Stimulated activated CD4-positive, alpha-beta T cell treated with anti-CD3 and anti-CD28 coated beads, Interleukin-1b, Interleukin-23, amount 100 ng/mL, for 48 hours (primary cell): Measurements from ENCODE around the gene DNAL4.
"Not testable (repeated sequence)": the region's sequence is repeated elsewhere in the genome, so short reads cannot be mapped to it uniquely, and the experiment has no call there.

ENCODE experiments used
- DNase-seq: peaks from one replicate; pipeline ENCODE4 v3.0.0-alpha.2; 2020

Gene DNAL4

DNA sequence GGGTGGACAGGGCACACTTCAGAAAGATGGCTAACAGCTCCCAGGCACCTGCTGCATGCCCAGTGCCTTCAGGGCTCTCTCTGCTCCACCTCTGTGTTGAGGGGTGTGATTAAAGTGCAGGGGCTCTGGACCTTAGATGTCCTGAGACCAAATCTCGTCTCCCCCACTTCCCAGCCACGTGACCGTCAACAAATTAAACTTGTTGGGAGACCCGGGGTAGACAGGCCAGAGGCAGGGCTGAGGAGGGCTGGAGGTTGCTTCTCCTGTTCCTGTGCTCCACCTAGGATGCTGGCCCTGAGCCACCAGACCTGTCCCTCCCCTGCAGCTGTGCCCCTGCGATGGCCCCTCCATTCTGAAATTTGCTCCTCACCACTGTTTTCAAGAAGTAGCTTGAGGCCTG is 32.9 kb upstream of the DNAL4 start:
- no peak for DNase-seq

DNA sequence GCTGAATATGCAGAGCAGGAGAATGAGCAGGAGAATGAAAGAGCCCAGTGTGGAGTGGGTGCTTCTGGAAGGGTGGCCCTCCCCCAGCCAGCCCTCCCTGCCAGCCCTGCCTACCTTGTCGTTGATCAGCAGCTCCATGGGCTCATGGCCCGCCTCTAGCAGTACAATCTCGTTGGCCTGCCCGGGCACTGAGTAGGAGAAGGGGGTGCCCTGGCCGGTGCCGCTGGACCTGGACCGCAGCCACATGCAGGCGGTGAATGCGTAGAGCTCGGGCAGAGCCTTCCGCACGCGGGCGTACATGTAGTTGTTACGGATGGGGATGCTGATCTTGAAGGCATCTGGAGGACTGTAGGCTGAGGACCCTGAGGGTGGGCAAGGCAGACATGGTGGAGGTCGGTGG is 32.4 kb upstream of the DNAL4 start:
- no peak for DNase-seq

DNA sequence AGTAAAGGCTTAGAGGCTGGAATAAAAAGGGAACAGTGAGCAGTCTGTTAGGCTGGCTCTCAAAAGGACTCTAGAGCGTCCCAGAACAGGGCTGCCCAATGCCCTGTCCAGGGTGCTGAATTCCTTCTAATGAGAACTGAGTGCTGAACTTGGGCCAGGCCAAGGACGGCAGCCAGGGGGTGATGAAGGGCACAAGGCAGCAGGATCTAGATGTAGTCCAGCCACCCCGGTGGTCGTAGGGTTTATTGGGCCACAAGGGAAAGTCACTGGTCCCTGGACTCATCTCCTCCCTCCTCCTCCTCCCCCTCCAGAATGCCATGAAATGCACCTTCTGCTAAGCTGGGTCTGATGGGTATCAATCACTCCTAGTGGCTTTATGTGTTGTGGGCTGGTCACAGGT is 30.6 kb upstream of the DNAL4 start:
- peak; percentile 23 for DNase-seq

DNA sequence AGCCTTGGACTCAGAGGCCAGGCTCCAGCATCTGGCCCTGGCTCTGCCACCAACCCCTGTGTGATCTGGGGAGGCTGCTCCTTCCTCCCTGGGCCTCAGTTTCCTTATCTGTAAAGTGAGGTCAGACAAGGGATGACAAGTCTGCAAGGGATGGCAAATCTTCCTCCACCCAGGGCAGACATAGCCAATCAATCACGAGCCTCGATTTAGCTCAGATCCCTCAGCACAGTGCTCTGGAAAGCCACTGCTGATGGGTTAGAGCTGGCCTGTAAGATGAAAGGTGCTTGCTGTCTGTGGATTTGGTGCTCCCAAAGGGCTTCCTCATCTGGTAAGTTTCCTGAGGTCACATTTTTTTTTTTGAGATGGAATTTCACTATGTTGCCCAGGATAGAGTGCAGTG is 29.7 kb upstream of the DNAL4 start:
- DNase-seq: no peak

DNA sequence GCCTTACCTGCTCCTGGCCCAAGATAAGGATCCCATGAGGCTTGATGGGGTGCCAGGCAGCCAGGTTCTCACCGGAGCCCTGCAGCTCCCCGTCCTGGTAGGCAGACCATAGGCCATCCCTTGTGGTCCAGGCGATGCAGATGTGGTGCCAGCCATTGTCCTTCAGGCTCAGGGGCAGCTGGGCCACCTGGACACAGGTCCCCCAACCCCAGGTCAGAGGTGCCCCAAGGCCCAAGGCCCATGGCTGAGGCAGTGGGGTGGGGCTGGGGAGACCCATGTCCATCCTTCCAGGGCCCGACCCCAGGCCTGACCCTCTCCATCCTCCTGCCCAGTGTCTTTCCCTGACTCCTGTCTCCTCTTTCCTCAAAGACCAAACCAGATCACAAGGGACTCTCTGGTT is 29.1 kb upstream of the DNAL4 start:
- no peak for DNase-seq

DNA sequence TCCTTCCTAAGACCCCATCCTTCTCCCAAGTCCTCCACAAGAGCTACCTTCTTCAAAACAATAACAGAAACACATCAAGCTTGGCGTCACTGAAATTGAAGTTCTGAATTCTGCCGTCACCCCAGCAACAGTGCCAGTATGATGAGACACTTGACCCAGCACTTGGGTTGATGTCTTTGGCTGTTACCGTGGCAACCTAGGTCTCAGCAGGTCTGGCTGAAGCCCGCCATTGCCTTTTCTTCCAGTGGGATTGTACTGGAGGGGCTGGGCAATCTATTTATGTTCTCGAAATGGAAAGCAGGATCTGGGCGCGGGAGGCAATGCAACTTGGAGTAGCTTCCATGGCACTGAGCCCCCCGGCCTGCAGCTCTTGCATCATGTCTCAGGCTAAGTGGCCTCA is 26.1 kb upstream of the DNAL4 start:
- DNase-seq: no peak

DNA sequence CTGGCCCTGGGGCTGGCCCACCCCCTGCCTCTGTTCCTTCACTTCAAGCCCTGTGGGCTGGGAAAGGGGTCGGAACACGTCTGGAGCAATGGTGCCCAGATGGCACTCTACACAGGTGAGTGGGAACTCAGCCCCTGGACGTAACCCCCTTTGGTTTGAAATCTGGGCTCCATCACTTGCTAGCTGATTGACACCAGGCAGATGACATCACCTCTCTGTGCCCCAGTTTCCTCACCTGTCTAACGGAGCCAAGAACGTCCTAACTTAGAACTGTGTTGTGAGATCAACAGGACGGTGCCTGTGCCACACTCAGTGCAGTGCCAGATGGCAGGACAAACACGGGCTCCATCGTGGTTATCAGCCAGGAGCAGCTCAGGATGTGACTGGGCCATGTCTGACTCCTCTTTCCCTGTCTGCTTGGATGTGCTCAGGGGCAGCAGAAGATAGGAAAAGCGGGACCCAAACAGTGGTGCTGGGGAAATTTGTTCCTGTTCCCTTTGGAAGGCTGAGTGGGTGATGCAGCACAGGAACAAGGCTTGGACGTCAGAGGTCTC is 25.5 kb upstream of the DNAL4 start:
- DNase-seq: no peak

DNA sequence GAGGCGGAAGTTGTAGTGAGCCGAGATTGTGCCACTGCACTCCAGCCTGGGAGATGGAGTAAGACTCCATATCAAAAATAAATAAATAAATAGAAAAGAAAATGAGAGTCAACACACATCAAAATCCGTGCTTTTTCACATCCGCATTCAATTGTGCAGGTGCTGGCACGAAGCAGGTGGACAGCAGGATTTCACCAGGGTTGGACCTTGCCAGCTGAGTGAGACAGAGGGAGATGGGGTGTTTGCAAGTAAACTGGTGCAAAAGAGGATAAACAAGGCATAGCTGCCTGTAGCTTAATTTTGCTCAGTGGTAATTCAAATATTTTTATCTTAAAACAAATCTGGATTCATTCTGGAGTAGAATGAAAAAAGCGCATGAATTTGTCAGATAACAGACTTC is 23.3 kb upstream of the DNAL4 start:
- no peak for DNase-seq

DNA sequence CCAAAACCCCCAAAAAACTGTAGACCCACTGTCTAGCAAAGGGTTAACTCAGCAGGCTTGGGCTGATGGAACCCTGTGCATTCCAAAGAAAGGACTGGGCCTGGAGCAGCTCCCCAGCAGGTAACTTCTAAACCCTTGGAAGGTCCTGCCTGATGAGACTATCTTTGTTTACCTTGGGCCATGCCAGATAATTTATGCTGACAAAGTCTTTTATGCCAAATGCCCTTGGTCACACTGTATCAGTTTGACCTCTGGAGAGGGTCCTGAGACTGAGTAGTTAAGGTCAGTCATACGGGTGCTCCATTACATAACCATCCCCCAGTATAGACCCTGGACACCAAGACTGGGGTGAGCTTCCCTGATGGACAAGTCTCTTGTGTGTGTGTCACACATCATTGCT is 21.9 kb upstream of the DNAL4 start:
- DNase-seq: no peak

DNA sequence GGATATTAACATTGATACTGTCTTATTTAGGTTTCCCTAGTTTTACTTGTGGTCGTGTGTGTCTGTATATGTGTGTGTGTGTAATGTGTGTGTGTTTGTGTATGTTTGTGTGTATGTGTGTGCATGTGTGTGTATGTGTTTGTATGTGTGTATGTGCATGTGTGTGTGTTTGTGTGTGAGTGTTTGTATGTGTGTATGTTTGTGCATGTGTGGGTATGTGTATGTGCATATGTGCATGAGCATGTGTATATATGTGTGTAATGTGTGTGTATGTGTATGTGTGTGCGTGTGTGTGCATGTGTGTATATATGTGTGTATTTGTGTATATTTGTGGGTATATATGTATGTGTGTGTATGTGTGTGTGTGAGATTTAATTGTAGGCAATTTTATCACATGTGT is 17.3 kb upstream of the DNAL4 start:
- no peak for DNase-seq

DNA sequence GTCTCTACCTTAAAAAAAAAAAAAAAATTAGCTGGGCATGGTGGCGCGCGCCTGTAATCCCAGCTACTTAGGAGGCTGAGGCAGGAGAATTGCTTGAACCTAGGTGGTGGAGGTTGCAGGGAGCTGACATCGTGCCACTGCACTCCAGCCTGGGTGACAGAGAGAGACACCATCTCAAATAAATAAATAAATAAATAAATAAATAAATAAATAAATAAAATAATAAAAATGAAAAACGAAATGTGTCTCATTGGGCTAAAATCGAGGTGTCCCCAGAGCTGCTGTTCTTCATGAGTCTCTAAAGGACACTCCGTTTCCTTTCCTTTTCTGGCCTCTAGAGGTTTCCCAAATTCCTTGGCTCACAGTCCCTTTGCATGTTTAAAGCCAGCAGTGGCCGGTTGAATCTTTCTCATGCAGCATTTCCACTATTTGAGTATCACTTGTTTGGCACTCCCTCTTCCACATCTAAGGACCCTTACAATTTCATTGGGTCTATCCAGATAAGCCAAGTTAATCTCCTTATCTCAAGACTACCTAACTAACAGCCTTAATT is 11.2 kb upstream of the DNAL4 start:
- not testable (repeated sequence) for DNase-seq

DNA sequence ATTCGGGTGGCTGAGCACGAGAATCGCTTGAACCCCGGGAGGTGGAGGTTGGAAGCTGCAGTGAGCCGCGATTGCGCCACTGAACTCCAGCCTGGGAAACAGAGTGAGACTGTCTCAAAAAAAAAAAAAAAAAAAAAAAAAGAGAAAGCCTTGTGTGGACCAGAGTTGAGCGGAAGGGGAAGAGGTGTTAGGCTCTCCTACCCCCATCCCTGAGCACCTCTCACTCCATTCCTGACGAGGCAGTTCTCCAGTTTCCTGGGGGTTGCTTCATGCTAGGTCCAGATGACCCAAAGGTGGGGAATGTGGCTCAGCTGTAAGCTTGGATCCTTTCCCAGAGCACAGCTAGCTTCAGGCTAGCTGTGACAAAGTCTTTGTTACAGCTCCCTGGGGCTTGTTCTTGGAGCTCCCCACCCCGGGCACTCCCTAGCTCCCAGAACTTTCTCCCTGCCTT is 8.8 kb upstream of the DNAL4 start:
- no peak for DNase-seq

DNA sequence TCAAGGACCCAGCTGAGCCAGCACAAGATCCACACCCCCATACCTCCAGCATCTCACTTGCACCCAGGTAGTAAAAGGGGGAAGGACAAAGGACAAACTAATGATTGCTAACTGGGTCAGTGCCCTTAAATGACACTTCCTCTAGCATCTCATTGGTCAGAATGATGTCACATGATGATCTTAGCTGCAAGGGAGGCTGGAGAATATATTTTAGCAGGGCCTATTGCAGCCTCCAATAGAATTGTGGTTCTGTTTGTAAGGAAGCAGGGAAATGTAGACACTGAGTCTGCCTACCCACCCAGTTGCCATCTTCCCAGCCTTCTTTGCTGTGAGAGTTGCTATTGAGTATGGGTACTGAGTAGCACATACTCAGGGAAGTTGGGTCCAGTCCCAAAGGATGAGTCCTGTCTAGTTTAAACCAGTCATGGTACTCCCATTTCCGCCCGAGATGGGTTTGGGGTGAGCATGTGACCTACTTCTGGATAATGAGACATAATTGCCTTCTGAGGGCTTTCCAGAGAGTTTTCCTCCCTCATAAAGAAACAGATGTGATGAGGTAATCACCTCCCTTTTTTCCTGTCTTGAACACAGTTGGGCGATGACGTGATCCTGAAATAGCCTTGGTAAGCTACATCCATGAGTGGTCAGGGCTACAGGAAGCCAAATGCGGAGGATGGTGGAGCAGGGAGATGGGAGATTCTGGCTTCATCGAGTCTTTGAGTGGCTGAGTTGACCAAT is 5.5 kb upstream of the DNAL4 start:
- no peak for DNase-seq

DNA sequence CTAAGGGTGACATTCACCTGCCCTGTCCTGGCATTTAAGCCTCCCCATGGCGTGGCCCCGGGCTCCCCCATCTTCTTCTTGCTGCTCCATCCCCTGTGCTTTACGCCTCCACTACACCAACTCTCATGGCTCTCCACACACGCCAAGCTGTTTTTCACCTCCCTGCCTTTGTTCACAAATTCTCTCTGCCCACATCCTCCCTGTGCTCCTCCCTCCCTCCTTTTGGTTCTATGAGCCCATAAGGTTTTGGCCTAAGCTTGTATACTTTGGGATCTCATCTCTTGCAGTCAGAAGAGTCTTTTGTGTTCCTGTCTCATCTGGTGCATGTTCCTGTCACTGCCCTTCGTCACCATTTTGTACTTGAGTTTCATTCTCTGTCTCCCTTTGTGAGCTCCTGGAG is 4.6 kb upstream of the DNAL4 start:
- DNase-seq: no peak

DNA sequence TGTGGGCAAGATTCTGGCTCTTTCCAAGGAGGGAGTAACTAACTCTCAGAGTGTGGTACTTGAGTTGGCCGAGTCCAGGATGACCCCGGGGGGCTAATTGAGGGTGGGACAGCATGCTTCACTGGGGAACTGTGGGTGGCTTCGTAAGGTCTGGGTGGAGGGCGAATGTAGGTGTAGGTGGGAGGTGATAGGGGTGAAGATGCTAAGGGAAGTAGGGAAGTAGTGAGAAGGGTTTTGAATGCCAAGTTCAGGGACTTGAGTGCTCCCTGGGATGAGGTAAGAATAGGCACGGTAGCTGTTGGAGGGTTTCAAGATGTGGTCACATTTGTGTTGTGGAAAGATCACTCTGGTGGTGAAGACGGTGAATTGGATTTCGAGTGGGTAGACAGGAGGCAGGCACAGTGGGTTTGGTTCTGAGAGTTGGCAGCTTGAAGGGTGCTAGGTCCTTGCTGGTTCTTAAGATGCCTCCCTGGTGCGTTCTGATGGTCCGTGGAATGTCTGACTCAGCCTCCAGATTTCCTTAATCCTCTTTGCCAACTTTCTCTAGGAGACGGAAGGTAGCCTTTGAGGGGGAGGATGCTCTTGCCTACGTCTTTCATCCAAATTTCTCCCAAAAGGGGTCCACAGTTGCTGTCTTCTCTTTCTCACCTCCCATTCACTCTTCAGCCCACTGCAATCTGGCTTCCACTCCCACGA is 2.5 kb upstream of the DNAL4 start:
- no peak for DNase-seq

DNA sequence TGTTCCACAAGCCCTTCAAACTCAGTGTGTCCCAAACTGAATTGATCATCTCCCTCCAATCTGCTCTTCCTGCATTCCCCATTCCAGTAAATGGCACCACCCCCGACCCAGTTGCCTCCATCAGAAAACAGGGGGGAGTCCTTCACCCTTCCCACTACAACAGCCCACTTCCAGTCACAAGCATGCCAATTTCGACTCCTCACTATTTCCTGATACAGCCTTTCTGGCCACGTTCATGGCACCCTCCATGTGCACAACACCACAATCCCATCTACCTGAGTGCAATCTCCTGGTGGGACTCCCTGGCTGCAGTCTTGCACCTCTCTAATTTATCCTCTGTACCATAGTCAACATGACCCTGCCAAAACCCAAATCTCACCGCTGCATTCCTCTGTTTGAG is 1.6 kb upstream of the DNAL4 start:
- no peak for DNase-seq

DNA sequence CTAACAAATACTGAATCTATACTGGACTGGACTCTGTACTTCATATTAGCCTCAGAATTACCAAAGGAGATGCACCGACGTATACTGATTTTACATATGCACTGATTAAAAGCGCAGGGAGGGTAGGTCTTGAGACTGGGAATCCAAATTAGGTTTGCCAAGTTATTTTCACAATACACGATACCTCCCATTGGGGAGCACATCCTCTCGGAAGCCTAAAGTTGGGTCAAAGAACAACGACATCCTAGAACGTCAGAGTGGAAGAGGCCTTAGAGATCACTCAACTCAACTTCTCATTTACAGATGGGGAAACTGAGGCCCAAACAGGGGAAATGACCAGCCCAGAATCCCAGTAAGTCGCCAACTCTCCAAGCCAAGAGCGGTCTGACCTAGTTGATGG is 626 bp downstream of the DNAL4 start:
- DNase-seq: no peak

DNA sequence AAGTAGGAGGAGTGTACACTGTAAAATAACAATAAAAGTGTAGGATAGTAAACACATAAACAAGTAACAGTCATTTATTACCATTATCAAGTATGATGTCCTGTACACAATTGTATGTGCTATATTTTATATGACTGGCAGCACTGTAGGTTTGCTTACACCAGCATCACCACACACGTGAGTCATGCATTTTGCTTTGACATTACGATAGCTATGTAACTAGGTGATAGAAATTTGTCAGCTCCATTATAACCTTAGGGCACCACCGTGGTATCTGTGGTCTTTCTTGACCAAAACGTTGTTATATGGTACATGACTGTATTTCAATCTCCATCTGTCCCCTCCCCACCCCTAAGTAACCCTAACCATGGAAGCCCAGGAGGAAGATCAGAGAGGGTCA is 1.1 kb downstream of the DNAL4 start:
- peak; percentile 43 for DNase-seq

DNA sequence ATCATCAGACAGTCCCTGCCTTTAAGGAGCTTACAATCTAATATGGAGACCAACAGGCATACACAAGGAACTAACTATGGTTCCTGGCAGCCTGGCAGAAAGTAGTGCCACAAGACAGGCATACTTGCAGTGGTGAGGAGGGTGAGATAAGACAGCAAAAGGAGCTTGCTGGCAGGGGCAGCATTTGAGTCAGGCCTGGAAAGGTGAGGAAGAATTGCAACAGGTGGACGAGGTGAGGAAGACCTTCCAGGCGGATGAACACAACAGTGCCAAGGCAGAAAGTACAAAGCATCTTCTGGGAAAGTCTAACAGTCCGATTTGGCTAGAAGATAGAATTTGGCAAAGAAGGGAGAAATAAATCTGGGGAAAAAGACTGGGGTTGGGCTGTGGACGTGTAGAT is 4.3 kb downstream of the DNAL4 start:
- DNase-seq: no peak

DNA sequence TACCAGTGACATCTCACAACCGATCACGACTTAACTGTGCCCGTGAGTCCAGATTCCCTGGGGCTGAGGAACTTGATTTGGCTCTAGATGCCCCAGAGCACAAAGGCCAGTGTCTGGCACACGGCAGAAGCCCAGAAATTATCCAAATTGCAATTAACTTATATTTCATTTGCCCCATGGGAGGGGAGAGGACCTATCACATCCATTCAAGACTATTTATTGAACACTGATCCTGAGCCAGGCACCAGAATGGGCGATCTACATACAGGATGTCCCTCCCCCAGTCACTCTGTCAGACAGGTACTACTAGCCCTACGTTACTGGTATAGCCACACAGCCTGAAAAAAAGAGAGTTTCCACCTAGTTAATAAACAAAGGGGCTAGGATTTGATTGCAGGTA is 5.1 kb downstream of the DNAL4 start:
- no peak for DNase-seq

DNA sequence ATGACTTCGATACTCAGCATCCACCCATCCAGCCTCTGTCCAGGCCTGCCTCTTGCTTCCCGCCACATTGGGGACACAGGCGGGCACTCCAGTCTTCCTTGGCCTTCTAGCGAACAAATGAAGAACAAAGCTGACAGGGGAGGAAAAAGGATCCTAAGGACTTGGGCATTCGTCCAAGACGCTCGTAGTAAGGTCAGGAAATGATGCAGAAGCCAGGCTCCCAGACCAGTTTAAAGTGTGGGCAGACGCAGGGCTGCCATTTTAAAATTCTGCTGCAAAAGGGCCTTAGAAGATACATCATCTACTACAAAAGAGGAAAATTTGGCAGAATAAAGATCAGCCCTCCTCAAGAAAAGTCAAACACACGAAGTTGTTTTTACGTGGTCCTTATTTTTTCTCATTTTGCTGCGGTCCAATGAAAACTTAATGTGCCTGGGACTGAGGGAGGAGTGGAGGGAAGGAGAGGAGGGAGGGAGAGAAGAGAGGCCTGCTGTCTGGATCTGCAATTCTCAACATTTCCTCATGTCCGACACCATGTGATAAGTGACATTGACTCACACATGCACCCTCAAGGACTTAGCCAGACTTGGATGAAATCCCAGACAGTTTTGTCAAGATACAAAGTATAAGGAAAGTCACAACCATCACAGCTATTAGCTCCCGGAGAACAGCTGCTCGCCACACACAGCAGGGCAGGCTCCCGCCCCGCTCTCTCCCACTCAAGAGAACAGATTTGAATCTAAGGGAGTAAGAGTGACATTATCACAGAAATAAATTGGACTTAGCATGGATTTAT is 5.7 kb downstream of the DNAL4 start:
- no peak for DNase-seq

DNA sequence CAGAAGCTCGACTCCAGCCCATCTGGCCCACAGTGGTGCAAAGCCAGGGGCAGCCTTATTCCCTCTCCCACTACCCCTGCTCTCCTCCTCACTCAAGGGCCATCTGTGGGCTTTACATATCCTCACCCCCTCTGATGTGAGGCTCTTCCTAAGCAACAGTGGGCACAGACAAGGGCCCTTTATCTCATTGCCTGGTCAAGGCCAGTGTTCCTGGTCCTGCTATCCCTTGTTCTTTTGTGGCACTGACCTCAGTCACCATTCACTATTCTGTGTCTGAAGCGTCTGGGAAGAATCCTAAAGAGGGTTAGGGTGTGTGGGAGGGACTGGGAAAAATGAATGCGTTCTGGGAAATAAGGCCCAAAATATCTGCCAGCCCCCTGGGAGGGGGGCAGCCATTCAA is 7.3 kb downstream of the DNAL4 start:
- no peak for DNase-seq

DNA sequence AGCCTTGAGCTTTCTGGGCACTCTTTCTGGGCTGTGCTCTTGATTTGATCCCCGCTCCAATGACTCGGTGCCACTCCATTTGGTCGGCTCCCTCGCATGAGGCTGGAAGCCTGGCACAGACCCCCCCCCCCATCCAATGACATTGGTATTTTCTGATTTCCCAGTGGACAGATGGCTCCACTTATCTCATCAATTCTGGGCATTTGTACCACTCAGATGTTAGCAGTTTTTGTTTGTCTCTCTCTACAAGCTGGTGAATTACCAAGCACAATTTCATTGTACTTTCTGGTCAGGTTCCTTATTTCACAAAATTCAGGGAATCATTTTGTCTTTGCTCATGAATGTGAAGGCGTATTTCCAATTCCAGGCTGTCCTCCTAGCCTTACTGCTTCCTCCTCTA is 9.1 kb downstream of the DNAL4 start:
- DNase-seq: no peak
